OCI-LY3 (cell line): ENCODE measurements around the gene DAB1.

Experiments
- H2AFZ ChIP-seq: fragments of 200-600, 300-600 bp; shearing (Covaris generic); 2 replicates; pipeline ENCODE4 v1.6.0; 2014; ENCODE audit warnings: antibody characterized with exemption, low read depth, low read length
- H3K27ac ChIP-seq: fragments of 200-600, 300-600 bp; sonication (generic); 2 replicates; pipeline ENCODE4 v1.5.1; 2014; ENCODE audit warnings: mild to moderate bottlenecking, low read length, moderate library complexity, mixed read lengths
- H3K27me3 ChIP-seq: fragments of 200-600, 300-600 bp; sonication (generic); 2 replicates; pipeline ENCODE4 v1.6.1; 2014; ENCODE audit warnings: low read depth, low read length, mixed read lengths
- H3K36me3 ChIP-seq: fragments of 200-600, 300-600 bp; sonication (generic); replicated peaks from 2 replicates; pipeline ENCODE3; 2014; ENCODE audit warnings: low read depth, low read length, mixed read lengths
- H3K4me1 ChIP-seq: fragments of 300-600, 200-600 bp; sonication (generic); 2 replicates; pipeline ENCODE4 v1.6.1; 2014; ENCODE audit warnings: low read length, mixed read lengths
- H3K4me2 ChIP-seq: fragments of 200-600, 300-600 bp; sonication (generic); 2 replicates; pipeline ENCODE4 v1.6.1; 2014; ENCODE audit warnings: low read length, mixed read lengths
- H3K4me3 ChIP-seq: fragments of 300-600, 200-600 bp; sonication (generic); 2 replicates; pipeline ENCODE4 v1.5.1; 2014; ENCODE audit warnings: antibody characterized with exemption, mild to moderate bottlenecking, low read length, moderate library complexity
- H3K79me2 ChIP-seq: fragments of 300-600, 200-600 bp; shearing (Covaris generic); 2 replicates; pipeline ENCODE4 v1.6.1; 2014; ENCODE audit warnings: mild to moderate bottlenecking, low read length, mixed read lengths
- H3K9ac ChIP-seq: fragments of 300-600, 200-600 bp; shearing (Covaris generic); 2 replicates; pipeline ENCODE4 v1.6.0; 2014; ENCODE audit warnings: mild to moderate bottlenecking, low read length, moderate library complexity
- H3K9me3 ChIP-seq: fragments of 200-600, 300-600 bp; shearing (Covaris generic); 2 replicates; pipeline ENCODE4 v1.6.1; 2014; ENCODE audit warnings: low read length, mixed read lengths; ENCODE audit not compliant: insufficient read depth
- H4K20me1 ChIP-seq: fragments of 200-600, 300-600 bp; sonication (generic); 2 replicates; pipeline ENCODE4 v1.6.1; 2016; ENCODE audit warnings: low read length, mixed read lengths; ENCODE audit not compliant: insufficient read depth
- CTCF ChIP-seq: fragments of 200-600, 300-600 bp; sonication (generic); IDR thresholded peaks from 2 replicates; pipeline ENCODE4 v1.5.1; 2014; ENCODE audit warnings: antibody characterized with exemption, low read length, low read depth
- EZH2phosphoT487 ChIP-seq: fragments of 200-600 bp; shearing (Covaris generic); IDR thresholded peaks from 2 replicates; pipeline ENCODE4 v1.6.1; 2018; ENCODE audit warnings: antibody characterized with exemption, mixed run types, low read depth

The DAB1 gene

GRCh38 chr1:57265104-57265503, 158.8 kb downstream of the DAB1 start:
- no peaks in the 10 kb centered on the region for H3K9me3 ChIP-seq
- no peaks in the 10 kb centered on the region for H3K79me2 ChIP-seq
- no peaks in the 10 kb centered on the region for H4K20me1 ChIP-seq
- no peak overlapping the region for H3K4me3 ChIP-seq
- H3K27ac ChIP-seq = no peak overlapping the region
- no peak overlapping the region for H3K4me2 ChIP-seq
- no peaks in the 10 kb centered on the region for H3K4me1 ChIP-seq
- H3K9ac ChIP-seq = no peak overlapping the region
- H3K36me3 ChIP-seq = no peaks in the 10 kb centered on the region
- no peak for TF ChIP-seq EZH2phosphoT487
- TF ChIP-seq CTCF = no peak
- H2AFZ ChIP-seq = no peak overlapping the region
- H3K27me3 ChIP-seq = no peaks in the 10 kb centered on the region

GRCh38 chr1:57262472-57262871, 161.4 kb downstream of the DAB1 start:
- no peaks in the 10 kb centered on the region for H4K20me1 ChIP-seq
- H3K4me1 ChIP-seq = no peaks in the 10 kb centered on the region
- no peak overlapping the region for H3K27ac ChIP-seq
- H3K36me3 ChIP-seq = no peaks in the 10 kb centered on the region
- H3K27me3 ChIP-seq = no peaks in the 10 kb centered on the region
- H3K79me2 ChIP-seq = no peaks in the 10 kb centered on the region
- TF ChIP-seq EZH2phosphoT487 = no peak
- no peak for TF ChIP-seq CTCF
- no peak overlapping the region for H3K9ac ChIP-seq
- H2AFZ ChIP-seq = no peak overlapping the region
- H3K4me2 ChIP-seq = no peak overlapping the region
- no peak overlapping the region for H3K4me3 ChIP-seq
- H3K9me3 ChIP-seq = no peaks in the 10 kb centered on the region

GRCh38 chr1:57258557-57259325, 165.1 kb downstream of the DAB1 start:
- Histone ChIP-seq H3K4me2 (no peak overlapping the region), H3K9ac (no peak overlapping the region), H2AFZ (no peak overlapping the region), H3K79me2 (no peaks in the 10 kb centered on the region), H3K9me3 (no peaks in the 10 kb centered on the region), H3K4me3 (no peak overlapping the region), H3K27me3 (no peaks in the 10 kb centered on the region), H3K36me3 (no peaks in the 10 kb centered on the region), H3K4me1 (no peaks in the 10 kb centered on the region), H3K27ac (no peak overlapping the region), H4K20me1 (no peaks in the 10 kb centered on the region)
- TF ChIP-seq CTCF (no peak), EZH2phosphoT487 (no peak)

GRCh38 chr1:57255945-57256344, 167.9 kb downstream of the DAB1 start:
- TF ChIP-seq EZH2phosphoT487 (no peak), CTCF (no peak)
- Histone ChIP-seq H3K79me2 (no peaks in the 10 kb centered on the region), H3K4me2 (no peak overlapping the region), H2AFZ (no peak overlapping the region), H3K4me3 (no peak overlapping the region), H3K9ac (no peak overlapping the region), H3K9me3 (no peaks in the 10 kb centered on the region), H3K27ac (no peak overlapping the region), H3K27me3 (no peaks in the 10 kb centered on the region), H3K36me3 (no peaks in the 10 kb centered on the region), H4K20me1 (no peaks in the 10 kb centered on the region), H3K4me1 (no peaks in the 10 kb centered on the region)
